Astrocyte (in vitro differentiated cells and primary cell): ENCODE data around the gene PVALB. TPM values are rescaled to one million over a fixed set of nuclear protein-coding genes. Genes with fewer than 3 reads are reported as not detected.

Experiments
- DNase-seq: peaks from one replicate; pipeline ENCODE4 v3.0.0-alpha.2; 2010; ENCODE audit warnings: low read depth
- FAIRE-seq: peaks from 2 replicates; lab custom pipeline; 2011; peaks lifted over from hg19 to GRCh38; lab: Jason Lieb, UNC
- H2AFZ ChIP-seq: 2 replicates; pipeline ENCODE4 v1.6.0; 2012; ENCODE audit warnings: low read depth, low read length, inconsistent platforms
- H3K27ac ChIP-seq: 2 replicates; pipeline ENCODE4 v1.5.1; 2011; ENCODE audit warnings: low read depth, low read length, inconsistent platforms
- H3K27me3 ChIP-seq: 2 replicates; pipeline ENCODE4 v1.6.0; 2011; ENCODE audit warnings: low read length, inconsistent platforms; ENCODE audit not compliant: insufficient read depth
- H3K36me3 ChIP-seq: 2 replicates; pipeline ENCODE4 v1.5.1; 2011; ENCODE audit warnings: low read length, inconsistent platforms; ENCODE audit not compliant: insufficient read depth
- H3K4me1 ChIP-seq: 2 replicates; pipeline ENCODE4 v1.5.1; 2011; ENCODE audit warnings: low read length, inconsistent platforms; ENCODE audit not compliant: insufficient read depth
- H3K4me2 ChIP-seq: 2 replicates; pipeline ENCODE4 v1.6.0; 2012; ENCODE audit warnings: low read length, inconsistent platforms
- H3K4me3 ChIP-seq: 2 replicates; pipeline ENCODE4 v1.5.1; 2011; ENCODE audit warnings: low read depth, mild to moderate bottlenecking, low read length, inconsistent platforms; ENCODE audit not compliant: insufficient read depth
- H3K79me2 ChIP-seq: 2 replicates; pipeline ENCODE4 v1.6.0; 2012; ENCODE audit warnings: mild to moderate bottlenecking, low read length, inconsistent platforms; ENCODE audit not compliant: insufficient read depth
- H3K9ac ChIP-seq: 2 replicates; pipeline ENCODE4 v1.6.0; 2012; ENCODE audit warnings: mild to moderate bottlenecking, low read length, inconsistent platforms
- H3K9me3 ChIP-seq: 2 replicates; pipeline ENCODE4 v1.5.1; 2012; ENCODE audit warnings: low read depth, mild to moderate bottlenecking, low read length, inconsistent platforms; ENCODE audit not compliant: insufficient read depth
- H4K20me1 ChIP-seq: 2 replicates; pipeline ENCODE4 v1.6.0; 2012; ENCODE audit warnings: low read length, inconsistent platforms; ENCODE audit not compliant: insufficient read depth
- H3K27ac Mint-ChIP-seq: one replicate; pipeline ENCODE4 v1.8.0; 2021; ENCODE audit warnings: mild to moderate bottlenecking, mixed read lengths; ENCODE audit not compliant: unreplicated experiment
- H3K27me3 Mint-ChIP-seq: one replicate; pipeline ENCODE4 v1.8.0; 2021; ENCODE audit warnings: low read depth, mixed read lengths; ENCODE audit not compliant: unreplicated experiment
- H3K36me3 Mint-ChIP-seq: one replicate; pipeline ENCODE4 v1.8.0; 2021; ENCODE audit warnings: low read depth, mixed read lengths; ENCODE audit not compliant: unreplicated experiment
- H3K4me1 Mint-ChIP-seq: one replicate; pipeline ENCODE4 v1.8.0; 2021; ENCODE audit warnings: low read depth, mixed read lengths; ENCODE audit not compliant: unreplicated experiment
- H3K4me3 Mint-ChIP-seq: one replicate; pipeline ENCODE4 v1.8.0; 2021; ENCODE audit warnings: mild to moderate bottlenecking, moderate library complexity, mixed read lengths; ENCODE audit not compliant: unreplicated experiment
- H3K9me3 Mint-ChIP-seq: one replicate; pipeline ENCODE4 v1.8.0; 2021; ENCODE audit warnings: mild to moderate bottlenecking, mixed read lengths; ENCODE audit not compliant: unreplicated experiment
- CTCF ChIP-seq: IDR thresholded peaks from 2 replicates; pipeline ENCODE4 v1.5.1; 2011; ENCODE audit warnings: low read depth, mild to moderate bottlenecking, inconsistent platforms, low read length, moderate library complexity; ENCODE audit not compliant: insufficient read depth
- EZH2 ChIP-seq: IDR thresholded peaks from 2 replicates; pipeline ENCODE4 v1.6.1; 2012; ENCODE audit warnings: mild to moderate bottlenecking, low read length, inconsistent platforms; ENCODE audit not compliant: insufficient read depth
- total RNA-seq: library from RNA; stranded (reverse); gene quantifications from 2 replicates; pipeline ENCODE4 v1.2.1, GENCODE V29; 2021

Gene PVALB
- total RNA-seq, 1 donor from 2014 or later = not detected

- Mint-ChIP-seq H3K27ac (no peak overlapping the region), H3K9me3 (no peaks in the 10 kb centered on the region), H3K4me1 (no peaks in the 10 kb centered on the region), H3K4me3 (no peak overlapping the region), H3K27me3 (peaks cover 38% of the 10 kb centered on the region), H3K36me3 (peaks cover 2% of the 10 kb centered on the region)
- peaks cover 22% of the 10 kb centered on the region for H3K27me3 ChIP-seq
- no peaks in the 10 kb centered on the region for H4K20me1 ChIP-seq
- H3K9me3 ChIP-seq = no peaks in the 10 kb centered on the region
- no peaks in the 10 kb centered on the region for H3K79me2 ChIP-seq
- TF ChIP-seq CTCF (no peak), EZH2 (no peak)
- FAIRE-seq (no peak), DNase-seq (no peak)
- no peak overlapping the region for H3K27ac ChIP-seq
- H3K9ac ChIP-seq = no peak overlapping the region
- H3K4me1 ChIP-seq = no peaks in the 10 kb centered on the region
- no peak overlapping the region for H2AFZ ChIP-seq
- H3K36me3 ChIP-seq = no peaks in the 10 kb centered on the region
- H3K4me2 ChIP-seq = no peak overlapping the region
- H3K4me3 ChIP-seq = no peak overlapping the region
Observed at GRCh38 chr22:36753916-36754315, 62.9 kb downstream of the PVALB start.

DNA sequence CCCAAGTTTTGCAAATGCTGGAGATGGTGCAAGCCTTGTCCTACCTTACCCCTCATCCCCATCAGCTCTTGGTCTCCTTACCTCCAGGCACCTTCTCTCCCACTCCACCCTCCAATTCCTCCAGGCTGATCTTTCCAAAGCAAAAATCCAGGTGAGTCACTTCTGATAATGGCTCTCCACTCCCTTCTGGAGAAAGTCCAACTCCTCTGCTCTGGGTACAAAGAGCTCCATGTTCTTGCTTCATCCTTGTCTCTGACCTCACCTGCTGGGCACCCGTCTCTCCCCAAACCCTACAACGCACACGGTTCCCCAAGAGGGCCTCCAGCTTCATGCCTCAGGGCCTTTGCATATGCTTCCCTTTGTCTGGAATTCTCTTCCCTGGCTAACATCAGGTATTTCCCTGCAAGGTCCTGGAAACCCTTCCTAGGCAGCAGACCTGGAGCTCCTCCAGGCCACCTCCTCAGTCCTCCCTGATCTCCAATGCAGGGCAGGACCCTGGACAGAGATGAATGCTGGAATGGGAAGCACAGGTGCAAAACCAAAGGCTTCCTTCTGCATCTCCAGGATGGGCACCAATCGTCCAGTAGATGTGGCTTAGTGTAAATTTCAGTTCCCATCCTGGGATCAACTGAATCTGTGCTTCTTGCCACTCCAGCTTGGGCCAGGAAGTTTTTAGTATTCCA is 63.6 kb downstream of the PVALB start:
- Histone ChIP-seq H3K4me3 (no peak overlapping the region), H4K20me1 (no peaks in the 10 kb centered on the region), H3K4me1 (no peaks in the 10 kb centered on the region), H3K4me2 (no peak overlapping the region), H3K27me3 (peaks cover 22% of the 10 kb centered on the region), H3K9ac (no peak overlapping the region), H2AFZ (no peak overlapping the region), H3K79me2 (no peaks in the 10 kb centered on the region), H3K27ac (no peak overlapping the region), H3K9me3 (no peaks in the 10 kb centered on the region), H3K36me3 (no peaks in the 10 kb centered on the region)
- Mint-ChIP-seq H3K4me1 (no peaks in the 10 kb centered on the region), H3K27ac (no peak overlapping the region), H3K27me3 (peaks cover 38% of the 10 kb centered on the region), H3K9me3 (no peaks in the 10 kb centered on the region), H3K4me3 (no peak overlapping the region), H3K36me3 (no peaks in the 10 kb centered on the region)
- no peak for TF ChIP-seq EZH2
- no peak for TF ChIP-seq CTCF
- DNase-seq (no peak), FAIRE-seq (no peak)

Other genes starting within 250 kb of the PVALB start
- not detected in 2 replicates for gene CACNG2, start 113.3 kb downstream of the PVALB start, total RNA-seq
- 30.1 and 31.8 TPM in 2 replicates for gene IFT27, start 40.9 kb downstream of the PVALB start, total RNA-seq
- gene NCF4, start 44.0 kb upstream of the PVALB start, total RNA-seq = not detected in 2 replicates
- gene CSF2RB, start 96.6 kb upstream of the PVALB start, total RNA-seq = 0.09 and 0.31 TPM in 2 replicates
- 32.2 and 36.3 TPM in 2 replicates for gene TST, start 202.4 kb upstream of the PVALB start, total RNA-seq
- gene MPST, start 202.7 kb upstream of the PVALB start, total RNA-seq = 65.2 and 67.8 TPM in 2 replicates
- 29.0 and 31.3 TPM in 2 replicates for gene KCTD17, start 234.7 kb upstream of the PVALB start, total RNA-seq